ENCODE results near the gene CNTNAP5.

The CNTNAP5 gene

DNA sequence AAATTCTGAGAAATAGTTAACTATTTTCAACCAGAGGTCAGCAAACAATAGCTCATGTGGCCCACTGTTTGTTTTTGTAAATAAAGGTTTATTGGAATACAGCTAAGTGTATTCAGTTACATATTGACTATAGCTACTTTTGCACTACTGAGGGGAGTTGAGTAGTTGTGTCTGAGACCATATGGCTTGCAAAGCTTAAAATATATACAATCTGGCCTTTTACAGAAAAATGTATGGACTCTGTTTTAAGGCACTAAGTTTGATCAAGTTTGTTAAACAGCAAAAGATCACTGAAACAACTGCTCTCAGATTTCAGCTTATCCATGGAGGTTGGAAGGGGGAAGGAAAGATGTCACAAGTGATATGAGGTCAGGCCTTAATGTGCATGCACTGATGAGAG is 667.1 kb downstream of the CNTNAP5 start:
- no peak for DNase-seq (ENCODE audit: low spot score)

DNA sequence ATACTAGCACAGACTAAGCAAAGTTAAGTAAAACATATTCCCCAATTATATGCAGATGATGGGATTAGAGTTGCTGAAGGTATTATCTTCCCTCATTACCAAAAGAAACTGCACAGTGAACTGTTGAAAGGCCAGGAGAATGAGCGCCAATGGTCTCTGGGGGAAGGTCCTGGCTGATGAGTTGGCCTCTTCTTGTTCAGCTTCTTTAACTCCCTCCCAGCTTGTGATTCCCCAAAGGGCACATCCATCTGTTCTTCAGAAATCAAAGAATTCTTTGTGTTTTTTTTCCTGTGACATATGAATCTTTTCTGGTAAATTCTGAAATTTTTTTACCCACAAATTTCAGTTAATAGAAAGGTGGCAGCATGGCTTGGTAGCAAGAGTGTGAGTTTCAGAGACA is 667.6 kb downstream of the CNTNAP5 start:
- no peak for DNase-seq (ENCODE audit: low spot score)

DNA sequence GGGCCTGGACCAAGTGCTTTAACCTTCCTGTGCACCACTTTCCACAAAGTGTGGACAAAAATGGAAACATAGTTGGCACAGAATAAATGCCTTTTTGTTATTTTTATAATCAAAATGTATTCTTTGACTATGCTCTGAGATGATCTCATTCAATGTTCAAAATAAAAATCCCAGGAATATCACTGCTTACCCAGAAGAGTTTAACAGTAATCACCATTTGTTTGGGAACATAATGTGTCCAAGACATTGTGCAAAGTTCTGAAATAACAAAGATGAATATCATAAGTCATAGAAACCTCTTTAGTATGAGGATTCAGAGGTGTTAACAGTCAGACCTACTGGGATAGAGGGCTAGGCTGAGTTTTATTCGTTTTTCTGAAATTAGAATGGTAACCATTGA is 668.1 kb downstream of the CNTNAP5 start:
- no peak for DNase-seq (ENCODE audit: low spot score)

DNA sequence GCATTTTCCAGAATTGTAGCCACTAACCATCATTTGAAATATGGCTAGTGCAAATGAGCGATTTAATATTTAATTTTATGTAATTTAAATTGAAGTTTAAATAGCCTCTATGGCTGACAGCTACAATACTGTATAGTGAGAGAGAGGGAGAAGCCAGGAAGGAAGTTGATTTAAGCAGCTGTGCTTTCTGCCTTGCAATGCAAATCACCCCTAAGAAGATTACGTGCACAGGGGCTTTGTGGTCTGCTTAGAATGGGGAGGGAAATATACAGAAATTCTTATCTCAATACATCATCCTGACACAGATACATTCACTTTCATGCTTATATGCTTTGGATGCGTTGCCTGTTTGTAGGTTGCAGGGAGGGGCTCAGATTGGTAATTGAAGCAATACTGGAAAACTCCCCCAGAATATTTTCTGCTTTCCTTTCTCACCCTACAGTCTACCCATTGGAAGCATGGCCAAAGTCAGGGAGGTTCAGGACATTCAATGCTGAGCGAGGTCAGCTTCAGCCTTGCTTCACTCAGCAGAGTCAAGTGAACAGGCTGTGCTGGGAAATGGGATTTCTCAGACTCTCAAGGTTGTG is 674.0 kb downstream of the CNTNAP5 start:
- no peak for DNase-seq (ENCODE audit: low spot score)

DNA sequence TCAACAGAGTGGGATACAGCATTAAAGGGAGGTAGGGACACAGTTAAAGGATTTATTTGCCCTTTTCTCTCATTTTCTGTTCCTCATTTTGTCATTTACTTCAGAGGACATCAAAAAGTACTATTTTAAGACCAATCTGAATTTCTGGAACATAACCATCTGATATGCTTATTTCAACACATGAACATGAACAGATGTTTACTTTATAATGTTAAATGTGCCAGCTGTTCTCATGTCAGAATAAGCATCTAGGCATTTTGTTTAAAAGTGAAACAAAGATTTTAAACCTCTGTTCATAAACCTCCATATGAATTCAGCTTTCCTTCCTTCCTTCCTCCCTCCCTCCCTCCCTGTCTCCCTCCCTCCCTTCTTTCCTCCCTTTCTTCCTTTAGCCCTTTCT is 677.7 kb downstream of the CNTNAP5 start:
- DNase-seq (ENCODE audit: low spot score): no peak

DNA sequence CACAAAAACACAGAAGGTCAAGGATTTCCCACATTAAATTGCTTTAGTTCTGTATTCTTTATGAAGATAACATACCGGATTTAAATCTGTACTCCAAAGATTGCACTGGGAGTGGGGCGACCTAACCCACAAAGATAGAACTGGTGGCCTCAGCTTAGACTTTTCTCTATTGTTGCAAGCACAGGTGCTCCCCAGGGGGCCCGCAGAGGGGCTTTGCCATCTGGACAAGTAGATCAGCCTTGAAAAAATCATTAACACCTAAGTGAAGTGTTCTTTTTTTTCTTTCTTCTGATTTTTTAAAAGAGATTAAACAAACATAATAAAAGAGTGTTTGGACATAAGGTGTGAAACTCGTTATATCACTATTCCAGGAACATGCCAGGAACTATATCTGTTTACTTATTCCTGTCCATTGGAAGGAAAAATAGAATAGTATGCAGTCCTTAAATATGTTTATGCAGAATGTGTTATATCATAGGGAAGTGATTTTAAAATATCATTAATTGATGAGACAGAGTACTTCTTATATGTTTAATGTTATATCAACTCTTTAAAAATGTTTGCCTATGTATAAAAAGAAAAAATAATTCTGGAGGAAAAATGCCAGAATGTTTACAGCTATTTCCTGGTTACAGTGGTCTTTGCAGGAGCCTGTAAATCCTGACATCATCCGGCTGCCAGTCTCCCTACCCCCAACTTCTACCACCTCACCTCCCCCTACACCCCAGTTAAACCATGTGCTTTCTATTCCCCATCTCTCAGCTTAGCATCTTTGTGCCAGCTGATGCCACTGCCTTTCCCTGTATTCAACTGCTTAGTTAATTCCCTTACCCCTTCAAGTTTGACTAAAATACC is 679.2 kb downstream of the CNTNAP5 start:
- no peak for DNase-seq (ENCODE audit: low spot score)

DNA sequence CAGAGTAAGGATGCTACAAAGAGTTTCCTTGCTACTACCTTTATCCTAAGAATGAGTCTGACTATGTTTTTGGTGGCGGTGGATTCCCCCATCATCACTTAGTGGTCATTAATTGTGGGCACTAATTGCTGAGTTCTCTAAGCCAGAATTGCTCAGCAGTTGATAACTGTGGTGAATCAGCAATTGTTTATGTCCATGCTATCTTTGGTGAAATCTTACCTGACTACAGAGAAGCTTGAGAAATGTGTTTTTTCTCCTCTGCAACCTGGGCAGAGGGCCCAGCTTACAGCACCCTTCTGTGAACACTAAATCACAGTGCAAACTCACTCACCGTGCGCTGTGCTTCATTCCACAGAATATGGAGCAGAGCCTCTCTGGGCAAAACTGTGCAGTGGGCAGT is 683.6 kb downstream of the CNTNAP5 start:
- no peak for DNase-seq (ENCODE audit: low spot score)

DNA sequence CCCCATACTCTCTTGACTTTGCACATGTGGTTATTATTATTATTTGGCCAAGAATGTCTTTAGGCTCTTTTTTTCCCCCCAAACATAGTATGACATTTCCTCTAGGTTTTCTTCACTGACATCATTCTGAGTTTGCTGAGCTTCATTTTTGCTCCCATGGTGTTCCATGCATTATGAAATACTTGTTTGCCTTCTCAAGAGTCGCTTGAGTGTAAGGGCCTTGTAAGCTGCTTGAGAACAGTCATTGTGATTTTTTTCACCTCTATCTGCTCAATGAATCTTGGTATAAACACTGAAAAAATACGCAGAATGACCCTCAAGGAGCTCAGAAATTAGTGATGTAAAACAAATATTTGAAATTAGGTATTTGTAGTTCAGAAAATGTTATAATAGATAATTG is 688.9 kb downstream of the CNTNAP5 start:
- DNase-seq (ENCODE audit: low spot score): no peak

DNA sequence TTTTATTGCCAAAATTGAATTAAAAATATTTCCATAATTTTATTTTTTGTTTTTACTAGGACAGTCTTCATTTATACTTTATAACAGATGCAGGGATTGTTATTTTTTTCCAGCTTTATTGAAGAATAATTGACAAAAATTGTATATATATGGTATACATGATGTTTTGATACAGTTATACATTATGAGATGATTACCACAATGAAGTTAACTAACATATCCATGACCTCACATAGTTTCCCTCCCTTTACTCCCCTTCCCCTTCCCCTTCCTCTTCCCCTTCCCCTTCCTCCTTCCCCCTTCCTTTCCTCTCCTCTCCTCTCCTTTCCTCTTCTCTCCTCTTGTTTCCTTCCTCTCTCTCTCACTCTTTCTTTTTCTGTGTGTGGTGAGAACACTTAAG is 700.1 kb downstream of the CNTNAP5 start:
- no peak for DNase-seq (ENCODE audit: low spot score)

DNA sequence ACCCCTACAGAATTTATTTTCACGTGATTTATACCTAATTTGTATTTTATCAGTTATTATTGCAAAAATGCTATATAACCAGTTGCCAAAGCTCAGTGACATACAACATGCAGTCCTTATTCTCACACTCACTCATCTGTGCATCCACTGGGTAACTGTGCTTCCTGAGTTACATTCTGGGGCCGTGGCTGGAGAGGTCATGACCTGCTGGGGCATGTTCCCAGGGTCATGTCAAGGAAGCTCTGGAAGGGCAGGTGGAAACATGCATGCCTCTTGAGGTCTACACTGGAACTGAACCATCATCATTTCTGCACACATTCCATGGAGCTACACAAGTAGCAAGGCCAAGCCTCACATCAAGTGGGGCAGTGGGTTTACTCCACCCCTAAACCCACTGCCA is 715.5 kb downstream of the CNTNAP5 start:
- DNase-seq (ENCODE audit: low spot score): no peak

DNA sequence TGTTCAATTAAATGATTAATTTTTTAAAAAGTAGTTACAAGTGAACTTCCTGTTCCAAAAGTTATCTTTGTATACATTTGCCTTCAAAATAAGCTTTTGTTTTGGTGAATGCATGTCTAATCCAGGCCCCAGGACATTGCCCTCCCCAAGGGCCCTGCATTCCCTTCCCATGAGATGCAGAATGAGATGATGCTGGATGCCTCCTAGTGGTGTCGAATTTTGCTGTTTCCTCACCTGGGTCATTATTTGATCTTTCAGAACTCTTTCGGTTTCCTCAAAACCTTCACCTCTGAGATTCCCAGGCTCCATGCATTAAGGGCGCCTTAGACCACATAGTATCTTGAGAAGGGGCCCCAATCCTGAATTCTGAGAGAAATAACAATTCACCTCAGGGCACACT is 728.8 kb downstream of the CNTNAP5 start:
- no peak for DNase-seq (ENCODE audit: low spot score)

DNA sequence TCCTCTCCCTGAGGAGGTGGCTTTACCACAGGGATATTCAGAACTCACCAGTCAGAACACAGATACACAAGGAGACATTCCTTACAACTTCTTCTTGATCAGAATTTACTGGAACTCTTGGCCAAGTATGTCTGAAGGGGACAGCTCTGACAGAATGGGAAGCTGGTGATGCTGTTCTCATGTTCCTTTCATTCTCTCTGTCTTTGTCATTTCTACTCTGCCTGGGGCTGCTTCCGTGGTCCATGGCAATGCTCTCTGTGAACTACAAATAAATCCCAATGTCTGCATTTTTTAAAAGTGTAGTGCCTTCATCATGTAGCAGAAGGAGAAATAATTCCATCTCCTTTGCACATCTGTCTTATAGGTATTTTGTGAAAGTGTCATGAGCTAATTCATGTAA is 730.3 kb downstream of the CNTNAP5 start:
- no peak for DNase-seq (ENCODE audit: low spot score)

DNA sequence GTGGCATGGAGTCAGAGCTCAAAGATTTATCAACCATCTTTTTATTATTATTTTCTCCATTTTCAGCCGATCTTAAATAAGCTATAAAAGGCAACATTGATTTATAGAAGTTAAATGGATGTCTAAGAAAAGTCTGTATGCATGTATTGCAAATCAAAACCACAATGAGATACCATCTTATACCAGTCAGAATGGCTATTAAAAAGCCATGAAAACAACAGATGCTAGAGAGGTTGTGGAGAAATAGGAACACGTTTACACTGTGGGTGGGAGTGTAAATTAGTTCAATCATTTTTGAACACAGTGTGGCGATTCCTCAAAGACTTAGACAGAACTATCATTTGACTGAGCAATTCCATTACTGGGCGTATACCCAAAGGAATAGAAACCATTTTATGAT is 731.0 kb downstream of the CNTNAP5 start:
- DNase-seq (ENCODE audit: low spot score): no peak

DNA sequence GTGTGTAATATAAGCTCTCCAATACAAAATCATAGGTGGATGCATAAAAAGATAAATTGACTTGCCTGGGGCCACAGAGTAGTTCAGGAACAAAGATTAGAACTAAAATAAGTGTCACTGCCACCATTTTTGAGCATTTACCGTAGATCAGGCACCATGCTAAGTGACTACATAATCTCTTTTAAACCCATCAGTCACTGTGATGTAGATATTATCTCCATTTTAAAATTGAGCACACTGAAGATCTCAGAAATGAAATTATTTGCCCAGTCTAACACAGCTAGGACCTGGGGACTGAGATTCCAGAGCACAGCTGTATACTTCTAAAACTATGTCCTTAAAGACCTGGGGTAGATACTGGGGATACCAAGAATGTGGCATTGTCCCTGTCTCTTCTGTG is 737.3 kb downstream of the CNTNAP5 start:
- DNase-seq (ENCODE audit: low spot score): no peak

DNA sequence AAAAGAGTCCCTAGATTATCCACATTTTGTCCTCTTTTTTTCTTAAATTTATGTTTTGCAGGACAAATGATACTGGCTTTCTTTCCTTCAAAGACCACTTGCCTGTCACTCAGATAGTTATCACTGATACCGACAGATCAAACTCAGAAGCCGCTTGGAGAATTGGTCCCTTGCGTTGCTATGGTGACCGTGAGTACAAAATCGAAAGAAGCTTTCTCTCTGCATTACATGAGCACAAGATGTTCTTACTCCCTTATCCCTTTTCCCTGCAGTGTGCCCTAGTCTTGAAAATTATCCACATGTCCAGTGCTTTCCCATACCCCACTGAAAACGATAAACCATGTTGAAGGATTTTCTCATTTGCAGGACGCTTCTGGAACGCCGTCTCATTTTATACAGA is 738.5 kb downstream of the CNTNAP5 start:
- DNase-seq (ENCODE audit: low spot score): peak; percentile 41

DNA sequence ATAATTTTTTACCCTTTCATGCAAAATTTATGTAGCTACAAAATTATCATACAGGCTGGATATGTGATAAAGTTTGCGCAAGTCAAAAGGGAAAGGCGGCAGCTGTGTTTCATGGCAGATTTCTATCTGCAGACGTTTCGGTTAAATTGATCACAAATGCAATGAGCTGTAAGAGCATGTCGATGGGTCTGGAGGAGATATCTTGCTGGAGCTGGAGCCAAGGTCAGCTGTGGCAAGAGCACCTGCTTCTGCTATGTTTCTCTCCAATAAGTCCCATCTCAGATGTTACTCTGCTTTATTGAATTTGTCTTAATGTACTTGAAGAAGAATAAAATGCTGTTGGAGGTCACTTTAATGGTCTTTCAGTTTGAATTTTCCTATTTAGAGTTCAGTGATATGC is 749.7 kb downstream of the CNTNAP5 start:
- DNase-seq (ENCODE audit: low spot score): no peak

DNA sequence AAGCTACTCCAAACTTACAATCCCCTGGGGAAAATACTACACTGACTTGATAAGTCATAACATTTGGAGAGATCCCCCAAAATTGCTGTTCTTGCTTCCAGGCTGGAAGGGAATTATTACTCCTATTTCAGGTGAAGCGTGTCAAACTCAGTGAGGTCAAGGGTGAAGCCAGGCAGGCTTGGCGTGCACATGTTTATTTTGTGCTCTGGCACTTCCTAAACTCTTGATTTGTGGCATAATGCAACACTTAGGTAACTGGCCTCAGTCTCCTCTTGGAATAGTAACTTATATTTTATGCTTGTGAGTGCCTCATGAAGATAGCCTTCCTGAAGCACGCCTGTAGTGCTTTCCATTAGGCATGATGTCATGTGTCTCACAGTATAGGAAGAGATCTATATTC is 751.2 kb downstream of the CNTNAP5 start:
- no peak for DNase-seq (ENCODE audit: low spot score)

DNA sequence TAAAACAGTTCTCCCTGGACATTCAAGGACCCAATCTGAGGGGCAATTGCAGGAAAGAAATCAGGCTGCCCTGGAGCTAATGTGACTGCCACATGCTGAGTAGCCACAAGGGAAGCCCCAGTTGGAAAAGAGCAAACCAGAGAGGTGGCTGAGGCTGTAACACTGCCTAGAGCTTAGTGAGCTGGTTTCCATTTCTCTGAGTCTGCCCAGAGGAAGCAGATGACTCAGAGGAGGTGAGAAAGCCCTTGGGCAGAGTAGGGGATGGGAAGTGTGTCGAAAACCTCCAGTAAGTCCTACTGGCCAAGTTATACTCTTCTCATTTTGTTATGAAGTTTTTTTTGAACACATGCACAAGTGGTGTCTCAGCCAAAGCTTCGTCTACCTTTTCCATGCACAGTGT is 753.0 kb downstream of the CNTNAP5 start:
- no peak for DNase-seq (ENCODE audit: low spot score)

DNA sequence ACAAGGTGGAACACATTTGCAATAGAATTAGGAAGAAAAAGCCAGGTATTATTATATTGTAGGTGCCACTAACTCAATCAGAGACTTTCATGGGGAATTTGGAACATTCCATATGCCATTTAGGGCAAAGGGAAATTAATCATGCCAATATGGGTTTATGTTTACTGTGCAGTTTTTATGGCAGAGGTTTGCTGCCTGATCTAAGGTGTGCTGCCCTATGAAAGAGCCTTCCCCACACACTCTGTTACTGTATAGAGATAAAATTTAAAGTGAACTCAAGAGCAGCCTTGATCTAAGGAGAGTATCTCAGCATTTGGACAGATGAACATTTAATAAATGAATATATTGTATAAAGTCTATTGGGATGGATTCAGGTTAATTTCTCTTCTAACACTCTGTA is 771.6 kb downstream of the CNTNAP5 start:
- no peak for DNase-seq (ENCODE audit: low spot score)

DNA sequence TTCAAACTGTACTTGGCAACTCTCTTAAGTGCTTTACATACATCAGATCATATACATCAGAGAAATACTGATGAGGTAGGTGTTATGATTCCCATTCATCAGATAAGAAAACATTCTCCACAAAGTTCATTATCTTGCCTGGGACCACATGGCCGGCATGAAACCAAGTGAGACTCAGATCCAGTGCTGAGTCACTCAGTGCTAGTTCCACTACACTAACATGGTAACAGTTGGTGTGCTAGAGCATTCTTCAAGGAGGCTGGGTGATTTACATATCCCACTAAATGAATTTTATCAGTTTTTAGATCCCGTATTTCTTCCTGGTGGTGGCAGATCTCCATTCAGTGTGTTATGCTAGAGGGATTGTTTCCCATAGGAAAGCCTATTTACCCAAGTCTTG is 772.0 kb downstream of the CNTNAP5 start:
- no peak for DNase-seq (ENCODE audit: low spot score)

DNA sequence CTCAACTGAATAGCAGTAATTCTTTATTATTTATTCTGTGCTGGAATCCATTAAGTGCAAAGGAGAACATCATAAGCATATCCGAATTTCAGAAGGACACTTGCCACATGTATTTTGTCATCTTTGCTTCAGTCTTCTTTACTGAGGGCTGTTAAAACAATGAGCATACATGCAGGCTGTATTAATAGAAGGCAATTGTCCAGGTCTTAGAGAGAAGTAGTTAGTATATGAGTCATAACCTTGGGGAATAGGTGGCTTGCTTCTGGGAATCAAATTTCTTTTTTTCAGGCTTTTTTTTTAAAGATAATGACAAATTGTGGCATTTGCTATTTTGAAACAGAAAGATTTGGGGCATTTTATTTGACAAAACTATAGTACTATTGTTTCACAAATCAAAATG is 773.5 kb downstream of the CNTNAP5 start:
- DNase-seq (ENCODE audit: low spot score): no peak

DNA sequence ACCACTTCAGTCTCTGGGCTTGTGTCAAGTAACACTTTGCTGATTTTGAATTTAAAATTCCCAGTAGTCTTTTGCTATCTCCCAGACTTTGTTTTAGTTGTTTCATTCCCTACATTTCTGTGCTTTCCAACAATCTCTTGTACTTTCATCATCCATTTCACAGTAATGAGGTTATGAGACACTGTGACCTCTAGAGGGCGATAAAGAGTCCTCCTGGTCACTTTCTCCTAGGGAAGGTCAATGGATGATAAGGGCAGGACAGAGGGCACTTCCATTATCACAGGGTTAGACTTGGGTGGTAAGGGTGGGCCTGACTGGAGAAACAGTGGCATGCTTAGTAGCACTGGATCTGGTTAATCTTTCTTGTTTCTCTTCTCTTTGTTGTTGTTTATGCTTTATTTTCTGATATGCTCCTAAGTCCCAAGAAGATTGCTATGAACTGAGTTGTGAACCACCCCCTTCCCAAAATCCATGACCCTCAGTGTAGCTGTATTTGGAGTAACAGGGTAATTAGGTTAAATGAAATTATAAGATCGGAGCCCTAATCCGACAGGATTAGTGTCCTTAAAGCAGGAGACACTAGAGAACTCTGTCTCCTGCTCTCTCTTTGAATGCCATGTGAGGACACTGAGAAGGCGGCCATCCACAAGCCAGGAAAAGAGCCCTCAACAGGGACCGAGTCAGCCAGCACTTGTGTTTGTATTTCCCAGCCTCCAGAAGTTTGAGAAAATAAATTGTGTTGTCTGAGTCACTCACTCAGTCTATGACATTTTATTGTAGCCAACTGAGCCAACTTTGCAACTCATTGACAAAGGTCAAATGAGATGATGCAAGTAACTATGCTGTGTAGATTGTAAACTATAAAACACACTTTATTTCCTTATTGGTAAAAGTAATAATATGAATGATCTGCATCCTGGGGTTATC is 779.2 kb downstream of the CNTNAP5 start:
- DNase-seq (ENCODE audit: low spot score): peak; percentile 54

DNA sequence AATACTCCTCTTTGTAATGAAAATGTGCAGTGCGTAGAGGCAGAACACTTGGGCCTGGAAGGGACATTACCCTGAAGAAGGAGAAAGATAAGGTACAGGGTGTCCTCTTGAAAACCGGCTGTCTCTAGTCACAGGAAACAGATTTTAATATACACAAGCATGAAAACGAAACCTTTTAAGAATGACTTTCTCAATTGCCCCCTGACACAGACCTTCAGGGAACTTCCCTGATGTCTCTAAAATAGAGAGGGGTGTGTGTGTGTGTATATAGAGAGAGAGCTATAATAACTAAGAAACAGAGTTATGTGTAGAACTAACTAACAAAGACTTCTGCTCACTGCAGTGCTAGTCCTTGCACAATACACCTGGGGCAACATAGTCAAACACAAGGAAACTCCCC is 780.0 kb downstream of the CNTNAP5 start:
- no peak for DNase-seq (ENCODE audit: low spot score)

Data from globus pallidus (tissue), 1 donor.